GM18505 (cell line): Measurements from ENCODE around the gene ZMIZ2.
"Not testable (repeated sequence)": the region's sequence is repeated elsewhere in the genome, so short reads cannot be mapped to it uniquely, and the experiment has no call there.

Source experiments
- ATAC-seq: cut with Tn5 transposase; IDR thresholded peaks from one replicate; pipeline ENCODE4 v1.9.1; 2021; ENCODE audit not compliant: unreplicated experiment
- POLR2A ChIP-seq: IDR thresholded peaks from 4 replicates; pipeline ENCODE4 v1.6.1; 2011; ENCODE audit warnings: borderline replicate concordance; ENCODE audit not compliant: insufficient read depth, insufficient read length; ENCODE audit errors: extremely low read depth

The ZMIZ2 gene

GRCh38 chr7:44767134-44767911, 18.7 kb downstream of the ZMIZ2 start:
- no peak for ATAC-seq
- no peak for TF ChIP-seq POLR2A

GRCh38 chr7:44767912-44768627, 19.4 kb downstream of the ZMIZ2 start:
- TF ChIP-seq POLR2A, result peak; percentile 37
- peak; percentile 60 for ATAC-seq

GRCh38 chr7:44768628-44769371, 20.2 kb downstream of the ZMIZ2 start:
- ATAC-seq, result no peak
- no peak for TF ChIP-seq POLR2A

- no peak for TF ChIP-seq POLR2A
- no peak for ATAC-seq
Observed at GRCh38 chr7:44769376-44769775, 20.7 kb downstream of the ZMIZ2 start.

GRCh38 chr7:44769776-44770294, 21.2 kb downstream of the ZMIZ2 start:
- peak; percentile 51 for ATAC-seq
- TF ChIP-seq POLR2A, result peak; percentile 45

- TF ChIP-seq POLR2A, result no peak
- ATAC-seq, result no peak
Observed at GRCh38 chr7:44771358-44771757, 22.7 kb downstream of the ZMIZ2 start.

- no peak for ATAC-seq
- no peak for TF ChIP-seq POLR2A
Observed at GRCh38 chr7:44772440-44772839, 23.8 kb downstream of the ZMIZ2 start.

- TF ChIP-seq POLR2A, result no peak
- no peak for ATAC-seq
Observed at GRCh38 chr7:44772867-44773266, 24.2 kb downstream of the ZMIZ2 start.

GRCh38 chr7:44774486-44774885, 25.8 kb downstream of the ZMIZ2 start:
- ATAC-seq, result not testable (repeated sequence)

GRCh38 chr7:44775383-44776107, 26.9 kb downstream of the ZMIZ2 start:
- no peak for ATAC-seq
- no peak for TF ChIP-seq POLR2A

- no peak for TF ChIP-seq POLR2A
- no peak for ATAC-seq
Observed at GRCh38 chr7:44776211-44776610, 27.6 kb downstream of the ZMIZ2 start.

GRCh38 chr7:44782460-44782859, 33.8 kb downstream of the ZMIZ2 start:
- no peak for ATAC-seq
- TF ChIP-seq POLR2A, result no peak

- no peak for TF ChIP-seq POLR2A
- ATAC-seq, result no peak
Observed at GRCh38 chr7:44783407-44783806, 34.8 kb downstream of the ZMIZ2 start.
